ENCODE results near the gene SLC3A2. TPM values are rescaled to one million over a fixed set of nuclear protein-coding genes. Genes with fewer than 3 reads are reported as not detected.

SLC3A2 gene
- total and polyA plus RNA-seq, 2 of the 13 experiments (the other 11 are each of a cell fraction or from before 2014, with no cell fraction given), result 213 to 226 TPM

DNA sequence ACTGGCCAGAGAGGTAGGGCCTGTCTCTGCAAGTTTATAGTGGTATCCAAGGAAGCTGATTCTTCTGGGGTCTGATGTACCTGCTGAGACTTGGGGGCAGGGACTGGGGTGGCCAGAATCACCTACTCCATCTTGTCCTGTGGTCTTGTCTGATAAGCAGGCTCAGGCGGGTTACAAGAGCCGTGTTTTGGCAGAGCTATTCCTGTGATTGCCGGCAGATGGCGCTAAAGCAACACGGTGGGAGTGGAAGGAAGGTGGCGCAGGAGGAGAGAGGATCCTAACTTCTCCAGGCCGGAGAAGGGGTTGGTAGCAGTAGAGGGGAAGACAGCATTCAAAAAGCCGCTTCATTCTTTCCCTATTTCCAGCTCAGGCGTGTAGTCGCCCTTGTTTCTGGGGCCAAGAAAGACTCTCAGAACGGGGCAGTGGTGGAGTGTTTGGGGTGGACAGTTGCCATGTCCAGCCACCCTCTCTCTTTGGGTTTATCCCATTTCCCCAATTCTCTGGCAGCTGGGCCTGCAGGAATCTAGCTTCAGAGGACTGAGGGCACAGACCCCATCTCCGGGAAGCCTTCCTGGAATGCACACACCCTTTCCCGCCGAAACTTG, 25.3 kb downstream of the SLC3A2 start (continued):
- TF ChIP-seq, protein P1, sequence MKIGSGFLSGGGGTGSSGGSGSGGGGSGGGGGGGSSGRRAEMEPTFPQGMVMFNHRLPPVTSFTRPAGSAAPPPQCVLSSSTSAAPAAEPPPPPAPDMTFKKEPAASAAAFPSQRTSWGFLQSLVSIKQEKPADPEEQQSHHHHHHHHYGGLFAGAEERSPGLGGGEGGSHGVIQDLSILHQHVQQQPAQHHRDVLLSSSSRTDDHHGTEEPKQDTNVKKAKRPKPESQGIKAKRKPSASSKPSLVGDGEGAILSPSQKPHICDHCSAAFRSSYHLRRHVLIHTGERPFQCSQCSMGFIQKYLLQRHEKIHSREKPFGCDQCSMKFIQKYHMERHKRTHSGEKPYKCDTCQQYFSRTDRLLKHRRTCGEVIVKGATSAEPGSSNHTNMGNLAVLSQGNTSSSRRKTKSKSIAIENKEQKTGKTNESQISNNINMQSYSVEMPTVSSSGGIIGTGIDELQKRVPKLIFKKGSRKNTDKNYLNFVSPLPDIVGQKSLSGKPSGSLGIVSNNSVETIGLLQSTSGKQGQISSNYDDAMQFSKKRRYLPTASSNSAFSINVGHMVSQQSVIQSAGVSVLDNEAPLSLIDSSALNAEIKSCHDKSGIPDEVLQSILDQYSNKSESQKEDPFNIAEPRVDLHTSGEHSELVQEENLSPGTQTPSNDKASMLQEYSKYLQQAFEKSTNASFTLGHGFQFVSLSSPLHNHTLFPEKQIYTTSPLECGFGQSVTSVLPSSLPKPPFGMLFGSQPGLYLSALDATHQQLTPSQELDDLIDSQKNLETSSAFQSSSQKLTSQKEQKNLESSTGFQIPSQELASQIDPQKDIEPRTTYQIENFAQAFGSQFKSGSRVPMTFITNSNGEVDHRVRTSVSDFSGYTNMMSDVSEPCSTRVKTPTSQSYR (CRISPR knock-in tag; IDR thresholded peaks at IDR 0.05; ENCODE audit: borderline replicate concordance), result no peak
- TF ChIP-seq FOXK2 (IDR thresholded peaks at IDR 0.05), result no peak
- 0 out of 2 replicates have a peak, but pooled peaks have one; percentile 9 for TF ChIP-seq ZNF562 (CRISPR knock-in tag; IDR thresholded peaks at IDR 0.05; ENCODE audit: borderline replicate concordance)
- no peak for TF ChIP-seq SNAI1 (CRISPR knock-in tag; IDR thresholded peaks at IDR 0.05; ENCODE audit: borderline replicate concordance)
- peak; percentile 69 for TF ChIP-seq ZNF501 (CRISPR knock-in tag; IDR thresholded peaks at IDR 0.05)
- TF ChIP-seq KAT7 (CRISPR knock-in tag; IDR thresholded peaks at IDR 0.05; ENCODE audit: borderline replicate concordance), result no peak
- no peak for TF ChIP-seq ZNF777 (CRISPR knock-in tag; IDR thresholded peaks at IDR 0.05)
- TF ChIP-seq ZNF251 (CRISPR knock-in tag; IDR thresholded peaks at IDR 0.05), result no peak
- TF ChIP-seq, protein P2, sequence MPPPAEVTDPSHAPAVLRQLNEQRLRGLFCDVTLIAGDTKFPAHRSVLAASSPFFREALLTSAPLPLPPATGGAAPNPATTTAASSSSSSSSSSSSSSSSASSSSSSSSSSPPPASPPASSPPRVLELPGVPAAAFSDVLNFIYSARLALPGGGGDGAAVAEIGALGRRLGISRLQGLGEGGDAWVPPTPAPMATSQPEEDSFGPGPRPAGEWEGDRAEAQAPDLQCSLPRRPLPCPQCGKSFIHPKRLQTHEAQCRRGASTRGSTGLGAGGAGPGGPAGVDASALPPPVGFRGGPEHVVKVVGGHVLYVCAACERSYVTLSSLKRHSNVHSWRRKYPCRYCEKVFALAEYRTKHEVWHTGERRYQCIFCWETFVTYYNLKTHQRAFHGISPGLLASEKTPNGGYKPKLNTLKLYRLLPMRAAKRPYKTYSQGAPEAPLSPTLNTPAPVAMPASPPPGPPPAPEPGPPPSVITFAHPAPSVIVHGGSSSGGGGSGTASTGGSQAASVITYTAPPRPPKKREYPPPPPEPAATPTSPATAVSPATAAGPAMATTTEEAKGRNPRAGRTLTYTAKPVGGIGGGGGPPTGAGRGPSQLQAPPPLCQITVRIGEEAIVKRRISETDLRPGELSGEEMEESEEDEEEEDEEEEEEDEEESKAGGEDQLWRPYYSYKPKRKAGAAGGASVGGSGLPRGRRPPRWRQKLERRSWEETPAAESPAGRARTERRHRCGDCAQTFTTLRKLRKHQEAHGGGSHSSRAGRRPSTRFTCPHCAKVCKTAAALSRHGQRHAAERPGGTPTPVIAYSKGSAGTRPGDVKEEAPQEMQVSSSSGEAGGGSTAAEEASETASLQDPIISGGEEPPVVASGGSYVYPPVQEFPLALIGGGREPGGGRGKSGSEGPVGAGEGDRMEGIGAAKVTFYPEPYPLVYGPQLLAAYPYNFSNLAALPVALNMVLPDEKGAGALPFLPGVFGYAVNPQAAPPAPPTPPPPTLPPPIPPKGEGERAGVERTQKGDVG (CRISPR knock-in tag; IDR thresholded peaks at IDR 0.05; ENCODE audit: borderline replicate concordance), result no peak
- no peak for TF ChIP-seq ZNF7 (CRISPR knock-in tag; IDR thresholded peaks at IDR 0.05)
- peak; percentile 27; the same call in 1 of the 2 replicates for TF ChIP-seq SALL1 (CRISPR knock-in tag; IDR thresholded peaks at IDR 0.05)
- TF ChIP-seq BHLHE40 (IDR thresholded peaks at IDR 0.05; ENCODE audit: low read length), result no peak
- TF ChIP-seq, protein P3, sequence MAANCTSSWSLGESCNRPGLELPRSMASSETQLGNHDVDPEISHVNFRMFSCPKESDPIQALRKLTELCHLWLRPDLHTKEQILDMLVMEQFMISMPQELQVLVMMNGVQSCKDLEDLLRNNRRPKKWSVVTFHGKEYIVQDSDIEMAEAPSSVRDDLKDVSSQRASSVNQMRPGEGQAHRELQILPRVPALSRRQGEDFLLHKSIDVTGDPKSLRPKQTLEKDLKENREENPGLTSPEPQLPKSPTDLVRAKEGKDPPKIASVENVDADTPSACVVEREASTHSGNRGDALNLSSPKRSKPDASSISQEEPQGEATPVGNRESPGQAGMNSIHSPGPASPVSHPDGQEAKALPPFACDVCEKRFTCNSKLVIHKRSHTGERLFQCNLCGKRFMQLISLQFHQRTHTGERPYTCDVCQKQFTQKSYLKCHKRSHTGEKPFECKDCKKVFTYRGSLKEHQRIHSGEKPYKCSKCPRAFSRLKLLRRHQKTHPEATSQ (CRISPR knock-in tag; IDR thresholded peaks at IDR 0.05; ENCODE audit: borderline replicate concordance), result no peak
- TF ChIP-seq ZBTB21 (CRISPR knock-in tag; IDR thresholded peaks at IDR 0.05), result no peak
- TF ChIP-seq ZNF644 (CRISPR knock-in tag; IDR thresholded peaks at IDR 0.05; ENCODE audit: low read depth), result no peak
- TF ChIP-seq, protein P4, sequence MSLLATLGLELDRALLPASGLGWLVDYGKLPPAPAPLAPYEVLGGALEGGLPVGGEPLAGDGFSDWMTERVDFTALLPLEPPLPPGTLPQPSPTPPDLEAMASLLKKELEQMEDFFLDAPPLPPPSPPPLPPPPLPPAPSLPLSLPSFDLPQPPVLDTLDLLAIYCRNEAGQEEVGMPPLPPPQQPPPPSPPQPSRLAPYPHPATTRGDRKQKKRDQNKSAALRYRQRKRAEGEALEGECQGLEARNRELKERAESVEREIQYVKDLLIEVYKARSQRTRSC (CRISPR knock-in tag; IDR thresholded peaks at IDR 0.05; ENCODE audit: low read depth), result no peak
- TF ChIP-seq KAT2B (IDR thresholded peaks at IDR 0.05; ENCODE audit: borderline replicate concordance, low read depth, low read length), result no peak
- no peak for TF ChIP-seq SOX6 (IDR thresholded peaks at IDR 0.05)
- no peak for TF ChIP-seq SOX6 (CRISPR knock-in tag; IDR thresholded peaks at IDR 0.05)
- TF ChIP-seq KDM5B (CRISPR knock-in tag; IDR thresholded peaks at IDR 0.05; ENCODE audit: borderline replicate concordance), result no peak
- TF ChIP-seq, protein P5, sequence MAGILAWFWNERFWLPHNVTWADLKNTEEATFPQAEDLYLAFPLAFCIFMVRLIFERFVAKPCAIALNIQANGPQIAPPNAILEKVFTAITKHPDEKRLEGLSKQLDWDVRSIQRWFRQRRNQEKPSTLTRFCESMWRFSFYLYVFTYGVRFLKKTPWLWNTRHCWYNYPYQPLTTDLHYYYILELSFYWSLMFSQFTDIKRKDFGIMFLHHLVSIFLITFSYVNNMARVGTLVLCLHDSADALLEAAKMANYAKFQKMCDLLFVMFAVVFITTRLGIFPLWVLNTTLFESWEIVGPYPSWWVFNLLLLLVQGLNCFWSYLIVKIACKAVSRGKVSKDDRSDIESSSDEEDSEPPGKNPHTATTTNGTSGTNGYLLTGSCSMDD (CRISPR knock-in tag; IDR thresholded peaks at IDR 0.05), result no peak
